GM12801 (cell line): ENCODE data around the gene NFU1.

ENCODE experiments used
- CTCF ChIP-seq: IDR thresholded peaks from one replicate; pipeline ENCODE4 v1.5.1; 2011; ENCODE audit warnings: control low read depth; ENCODE audit not compliant: insufficient read length; ENCODE audit errors: extremely low read depth

NFU1 gene

GRCh38 chr2:69471793-69472192 is 34.6 kb upstream of the NFU1 start:
- no peak for TF ChIP-seq CTCF

- no peak for TF ChIP-seq CTCF
These were observed 33.7 kb upstream of the NFU1 start for GRCh38 chr2:69470911-69471310.

GRCh38 chr2:69469784-69470183 is 32.5 kb upstream of the NFU1 start:
- no peak for TF ChIP-seq CTCF

GRCh38 chr2:69469375-69469774 is 32.1 kb upstream of the NFU1 start:
- TF ChIP-seq CTCF = no peak

- TF ChIP-seq CTCF = no peak
These were observed 29.5 kb upstream of the NFU1 start for GRCh38 chr2:69466728-69467127.

- no peak for TF ChIP-seq CTCF
These were observed 28.6 kb upstream of the NFU1 start for GRCh38 chr2:69465513-69466456.

- TF ChIP-seq CTCF = no peak
These were observed 27.3 kb upstream of the NFU1 start for GRCh38 chr2:69464575-69464974.
